Astrocyte (in vitro differentiated cells and primary cell): Measurements from ENCODE around the gene GNAT1. TPM values are rescaled to one million over a fixed set of nuclear protein-coding genes. Genes with fewer than 3 reads are reported as not detected.

Experiments used
- DNase-seq: peaks from one replicate; pipeline ENCODE4 v3.0.0-alpha.2; 2010; ENCODE audit warnings: low read depth
- FAIRE-seq: peaks from 2 replicates; lab custom pipeline; 2011; peaks lifted over from hg19 to GRCh38; lab: Jason Lieb, UNC
- H2AFZ ChIP-seq: 2 replicates; pipeline ENCODE4 v1.6.0; 2012; ENCODE audit warnings: low read depth, low read length, inconsistent platforms
- H3K27ac ChIP-seq: 2 replicates; pipeline ENCODE4 v1.5.1; 2011; ENCODE audit warnings: low read depth, low read length, inconsistent platforms
- H3K27me3 ChIP-seq: 2 replicates; pipeline ENCODE4 v1.6.0; 2011; ENCODE audit warnings: low read length, inconsistent platforms; ENCODE audit not compliant: insufficient read depth
- H3K36me3 ChIP-seq: 2 replicates; pipeline ENCODE4 v1.5.1; 2011; ENCODE audit warnings: low read length, inconsistent platforms; ENCODE audit not compliant: insufficient read depth
- H3K4me1 ChIP-seq: 2 replicates; pipeline ENCODE4 v1.5.1; 2011; ENCODE audit warnings: low read length, inconsistent platforms; ENCODE audit not compliant: insufficient read depth
- H3K4me2 ChIP-seq: 2 replicates; pipeline ENCODE4 v1.6.0; 2012; ENCODE audit warnings: low read length, inconsistent platforms
- H3K4me3 ChIP-seq: 2 replicates; pipeline ENCODE4 v1.5.1; 2011; ENCODE audit warnings: low read depth, mild to moderate bottlenecking, low read length, inconsistent platforms; ENCODE audit not compliant: insufficient read depth
- H3K79me2 ChIP-seq: 2 replicates; pipeline ENCODE4 v1.6.0; 2012; ENCODE audit warnings: mild to moderate bottlenecking, low read length, inconsistent platforms; ENCODE audit not compliant: insufficient read depth
- H3K9ac ChIP-seq: 2 replicates; pipeline ENCODE4 v1.6.0; 2012; ENCODE audit warnings: mild to moderate bottlenecking, low read length, inconsistent platforms
- H3K9me3 ChIP-seq: 2 replicates; pipeline ENCODE4 v1.5.1; 2012; ENCODE audit warnings: low read depth, mild to moderate bottlenecking, low read length, inconsistent platforms; ENCODE audit not compliant: insufficient read depth
- H4K20me1 ChIP-seq: 2 replicates; pipeline ENCODE4 v1.6.0; 2012; ENCODE audit warnings: low read length, inconsistent platforms; ENCODE audit not compliant: insufficient read depth
- H3K27ac Mint-ChIP-seq: one replicate; pipeline ENCODE4 v1.8.0; 2021; ENCODE audit warnings: mild to moderate bottlenecking, mixed read lengths; ENCODE audit not compliant: unreplicated experiment
- H3K27me3 Mint-ChIP-seq: one replicate; pipeline ENCODE4 v1.8.0; 2021; ENCODE audit warnings: low read depth, mixed read lengths; ENCODE audit not compliant: unreplicated experiment
- H3K36me3 Mint-ChIP-seq: one replicate; pipeline ENCODE4 v1.8.0; 2021; ENCODE audit warnings: low read depth, mixed read lengths; ENCODE audit not compliant: unreplicated experiment
- H3K4me1 Mint-ChIP-seq: one replicate; pipeline ENCODE4 v1.8.0; 2021; ENCODE audit warnings: low read depth, mixed read lengths; ENCODE audit not compliant: unreplicated experiment
- H3K4me3 Mint-ChIP-seq: one replicate; pipeline ENCODE4 v1.8.0; 2021; ENCODE audit warnings: mild to moderate bottlenecking, moderate library complexity, mixed read lengths; ENCODE audit not compliant: unreplicated experiment
- H3K9me3 Mint-ChIP-seq: one replicate; pipeline ENCODE4 v1.8.0; 2021; ENCODE audit warnings: mild to moderate bottlenecking, mixed read lengths; ENCODE audit not compliant: unreplicated experiment
- EZH2 ChIP-seq: IDR thresholded peaks from 2 replicates; pipeline ENCODE4 v1.6.1; 2012; ENCODE audit warnings: mild to moderate bottlenecking, low read length, inconsistent platforms; ENCODE audit not compliant: insufficient read depth
- total RNA-seq: library from RNA; stranded (reverse); gene quantifications from 2 replicates; pipeline ENCODE4 v1.2.1, GENCODE V29; 2021
- TF ChIP-seq, protein P1 (sequence below): IDR thresholded peaks from 2 replicates; pipeline ENCODE4 v1.5.1; 2011; ENCODE audit warnings: low read depth, mild to moderate bottlenecking, inconsistent platforms, low read length, moderate library complexity; ENCODE audit not compliant: insufficient read depth

The GNAT1 gene
- total RNA-seq, 1 donor from 2014 or later: not detected

DNA sequence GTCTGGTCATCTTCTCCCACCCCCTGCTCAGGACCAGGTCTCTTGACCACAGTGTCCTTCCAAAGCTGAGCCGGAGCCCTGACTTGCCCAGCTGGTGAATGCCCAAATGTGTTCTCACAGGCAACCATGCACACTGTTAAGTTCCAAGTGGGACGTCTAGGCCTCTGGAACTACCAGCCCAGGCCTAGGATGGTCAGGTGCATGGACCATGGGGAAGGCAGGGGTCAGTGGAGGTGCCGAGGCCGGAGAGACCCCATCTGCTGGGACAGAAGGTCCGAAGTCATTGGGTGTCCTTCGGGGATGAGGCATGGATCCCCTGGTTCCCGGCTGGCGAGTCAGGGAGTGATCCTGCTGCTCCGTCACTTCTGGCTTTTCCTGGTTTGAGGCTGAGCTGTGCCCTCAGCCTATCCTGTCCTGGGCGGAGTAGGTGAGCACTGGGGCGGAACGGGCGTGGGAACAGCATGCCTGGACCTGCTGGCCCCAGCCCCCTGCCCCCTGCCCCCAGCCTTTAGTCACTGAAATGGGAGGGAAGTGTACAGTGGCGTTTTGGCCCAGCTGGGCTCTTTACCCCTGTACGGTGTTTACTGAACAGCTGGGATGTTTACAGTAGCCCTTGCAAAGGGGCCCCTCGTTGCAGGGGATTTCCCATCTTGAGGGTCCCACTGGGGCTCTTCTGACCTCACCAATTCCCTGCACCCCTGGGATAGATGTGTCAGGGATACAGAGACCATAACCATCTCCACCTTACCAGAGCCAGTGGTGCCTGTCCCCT lies 24.2 kb upstream of the GNAT1 start:
- FAIRE-seq (no peak), DNase-seq (peak; percentile 36)
- Histone ChIP-seq H3K79me2 (no peaks in the 10 kb centered on the region), H3K4me3 (no peak overlapping the region), H3K27me3 (no peaks in the 10 kb centered on the region), H2AFZ (no peak overlapping the region), H3K9me3 (no peaks in the 10 kb centered on the region), H4K20me1 (peaks cover 4% of the 10 kb centered on the region), H3K9ac (peak overlapping the region; percentile 11), H3K27ac (peak overlapping the region; percentile 23), H3K4me1 (peaks cover 60% of the 10 kb centered on the region), H3K4me2 (peak overlapping the region; percentile 70), H3K36me3 (no peaks in the 10 kb centered on the region)
- Mint-ChIP-seq H3K27me3 (peaks cover 17% of the 10 kb centered on the region), H3K27ac (no peak overlapping the region), H3K9me3 (no peaks in the 10 kb centered on the region), H3K4me1 (peaks cover 8% of the 10 kb centered on the region), H3K4me3 (no peak overlapping the region), H3K36me3 (peaks cover 2% of the 10 kb centered on the region)
- TF ChIP-seq, protein P1, sequence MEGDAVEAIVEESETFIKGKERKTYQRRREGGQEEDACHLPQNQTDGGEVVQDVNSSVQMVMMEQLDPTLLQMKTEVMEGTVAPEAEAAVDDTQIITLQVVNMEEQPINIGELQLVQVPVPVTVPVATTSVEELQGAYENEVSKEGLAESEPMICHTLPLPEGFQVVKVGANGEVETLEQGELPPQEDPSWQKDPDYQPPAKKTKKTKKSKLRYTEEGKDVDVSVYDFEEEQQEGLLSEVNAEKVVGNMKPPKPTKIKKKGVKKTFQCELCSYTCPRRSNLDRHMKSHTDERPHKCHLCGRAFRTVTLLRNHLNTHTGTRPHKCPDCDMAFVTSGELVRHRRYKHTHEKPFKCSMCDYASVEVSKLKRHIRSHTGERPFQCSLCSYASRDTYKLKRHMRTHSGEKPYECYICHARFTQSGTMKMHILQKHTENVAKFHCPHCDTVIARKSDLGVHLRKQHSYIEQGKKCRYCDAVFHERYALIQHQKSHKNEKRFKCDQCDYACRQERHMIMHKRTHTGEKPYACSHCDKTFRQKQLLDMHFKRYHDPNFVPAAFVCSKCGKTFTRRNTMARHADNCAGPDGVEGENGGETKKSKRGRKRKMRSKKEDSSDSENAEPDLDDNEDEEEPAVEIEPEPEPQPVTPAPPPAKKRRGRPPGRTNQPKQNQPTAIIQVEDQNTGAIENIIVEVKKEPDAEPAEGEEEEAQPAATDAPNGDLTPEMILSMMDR: no peak
- no peak for TF ChIP-seq EZH2

DNA sequence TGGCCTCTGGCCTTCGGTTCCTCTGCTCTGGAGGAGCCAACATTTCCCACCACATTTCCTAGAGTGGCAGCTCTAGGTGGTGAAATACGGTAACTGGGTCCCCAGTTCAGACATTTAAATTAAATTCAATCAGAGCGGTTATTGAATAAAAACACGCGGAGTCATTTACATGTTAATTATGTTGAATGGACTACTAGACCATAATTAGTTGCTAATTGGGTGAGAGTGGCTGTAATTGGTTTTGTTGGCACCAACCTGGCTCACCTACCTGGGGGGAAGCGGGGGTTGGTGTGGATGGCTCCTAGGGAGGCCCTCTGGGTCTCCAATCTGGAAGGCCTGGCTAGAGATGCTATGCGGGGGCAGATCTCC lies 23.6 kb upstream of the GNAT1 start:
- no peak overlapping the region for H3K9ac ChIP-seq
- peak overlapping the region; percentile 45 for H3K4me3 Mint-ChIP-seq
- H3K36me3 Mint-ChIP-seq: peaks cover 2% of the 10 kb centered on the region
- no peaks in the 10 kb centered on the region for H3K9me3 Mint-ChIP-seq
- peaks cover 60% of the 10 kb centered on the region for H3K4me1 ChIP-seq
- H3K27ac ChIP-seq: no peak overlapping the region
- DNase-seq: no peak
- no peaks in the 10 kb centered on the region for H3K27me3 ChIP-seq
- no peak for FAIRE-seq
- no peak overlapping the region for H2AFZ ChIP-seq
- no peak overlapping the region for H3K4me2 ChIP-seq
- no peaks in the 10 kb centered on the region for H3K36me3 ChIP-seq
- H3K4me1 Mint-ChIP-seq: peaks cover 8% of the 10 kb centered on the region
- H4K20me1 ChIP-seq: peaks cover 4% of the 10 kb centered on the region
- H3K4me3 ChIP-seq: no peak overlapping the region
- no peaks in the 10 kb centered on the region for H3K9me3 ChIP-seq
- TF ChIP-seq, protein P1: no peak
- no peak for TF ChIP-seq EZH2
- no peaks in the 10 kb centered on the region for H3K79me2 ChIP-seq
- H3K27me3 Mint-ChIP-seq: peaks cover 11% of the 10 kb centered on the region
- no peak overlapping the region for H3K27ac Mint-ChIP-seq

- peaks cover 8% of the 10 kb centered on the region for H3K4me1 Mint-ChIP-seq
- no peak overlapping the region for H3K4me3 ChIP-seq
- FAIRE-seq (no peak), DNase-seq (no peak)
- no peaks in the 10 kb centered on the region for H3K79me2 ChIP-seq
- no peak overlapping the region for H3K27ac ChIP-seq
- H3K27me3 Mint-ChIP-seq: peaks cover 9% of the 10 kb centered on the region
- TF ChIP-seq EZH2: no peak
- TF ChIP-seq, protein P1: no peak
- H3K9ac ChIP-seq: no peak overlapping the region
- H3K4me1 ChIP-seq: peaks cover 58% of the 10 kb centered on the region
- H3K36me3 Mint-ChIP-seq: peaks cover 2% of the 10 kb centered on the region
- no peaks in the 10 kb centered on the region for H3K9me3 ChIP-seq
- H3K9me3 Mint-ChIP-seq: no peaks in the 10 kb centered on the region
- H3K27ac Mint-ChIP-seq: no peak overlapping the region
- H3K36me3 ChIP-seq: no peaks in the 10 kb centered on the region
- no peaks in the 10 kb centered on the region for H3K27me3 ChIP-seq
- no peak overlapping the region for H2AFZ ChIP-seq
- H3K4me3 Mint-ChIP-seq: no peak overlapping the region
- peaks cover 4% of the 10 kb centered on the region for H4K20me1 ChIP-seq
- no peak overlapping the region for H3K4me2 ChIP-seq
Measured at GRCh38 chr3:50168388-50168787, 23.0 kb upstream of the GNAT1 start.
